ENCODE measurements around the gene IGSF9.

Gene IGSF9

GRCh38 chr1:159931795-159932173, 13.6 kb downstream of the IGSF9 start:
- no peak for DNase-seq

- DNase-seq: no peak
Measured at GRCh38 chr1:159931101-159931794, 14.2 kb downstream of the IGSF9 start.

DNA sequence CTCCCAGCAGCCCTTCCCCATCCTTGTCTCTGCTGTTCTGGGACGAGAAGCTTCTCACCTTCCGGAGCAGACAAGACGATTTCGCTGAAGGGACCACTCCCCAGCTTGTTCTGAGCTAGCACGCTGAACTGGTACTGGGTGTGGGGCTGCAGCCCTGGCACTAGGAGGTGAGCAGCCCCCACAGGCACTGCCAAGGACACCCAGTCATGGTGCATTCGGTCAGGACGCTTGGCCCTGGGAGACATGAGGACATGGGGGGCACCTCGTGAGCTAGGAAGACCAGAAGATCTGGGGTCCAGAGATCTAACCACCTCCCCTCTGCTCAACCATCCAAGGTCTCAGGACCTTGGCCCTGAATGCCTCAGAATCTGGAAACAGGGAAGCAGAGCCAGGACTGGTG, 14.8 kb downstream of the IGSF9 start:
- no peak for DNase-seq

DNA sequence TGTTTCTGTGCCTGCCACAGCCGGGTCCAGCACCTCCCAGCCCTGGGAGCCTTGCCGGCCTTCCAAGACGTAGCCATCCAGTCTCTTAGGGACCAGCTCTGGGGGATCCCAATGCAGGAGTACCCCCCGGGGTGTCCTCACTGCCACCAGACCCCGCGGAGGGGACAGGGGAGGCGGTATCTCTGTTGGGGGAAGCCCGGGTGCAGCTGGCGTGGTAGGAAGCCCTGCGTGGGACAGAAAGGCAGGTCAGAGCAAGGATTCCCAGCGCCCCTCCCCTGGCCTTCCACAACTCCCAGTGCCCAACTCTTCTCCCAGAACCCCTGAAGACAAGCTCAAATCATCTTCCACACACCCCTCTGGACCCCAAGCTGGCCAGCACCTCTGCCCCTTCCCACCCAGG, 15.2 kb downstream of the IGSF9 start:
- DNase-seq: no peak

DNA sequence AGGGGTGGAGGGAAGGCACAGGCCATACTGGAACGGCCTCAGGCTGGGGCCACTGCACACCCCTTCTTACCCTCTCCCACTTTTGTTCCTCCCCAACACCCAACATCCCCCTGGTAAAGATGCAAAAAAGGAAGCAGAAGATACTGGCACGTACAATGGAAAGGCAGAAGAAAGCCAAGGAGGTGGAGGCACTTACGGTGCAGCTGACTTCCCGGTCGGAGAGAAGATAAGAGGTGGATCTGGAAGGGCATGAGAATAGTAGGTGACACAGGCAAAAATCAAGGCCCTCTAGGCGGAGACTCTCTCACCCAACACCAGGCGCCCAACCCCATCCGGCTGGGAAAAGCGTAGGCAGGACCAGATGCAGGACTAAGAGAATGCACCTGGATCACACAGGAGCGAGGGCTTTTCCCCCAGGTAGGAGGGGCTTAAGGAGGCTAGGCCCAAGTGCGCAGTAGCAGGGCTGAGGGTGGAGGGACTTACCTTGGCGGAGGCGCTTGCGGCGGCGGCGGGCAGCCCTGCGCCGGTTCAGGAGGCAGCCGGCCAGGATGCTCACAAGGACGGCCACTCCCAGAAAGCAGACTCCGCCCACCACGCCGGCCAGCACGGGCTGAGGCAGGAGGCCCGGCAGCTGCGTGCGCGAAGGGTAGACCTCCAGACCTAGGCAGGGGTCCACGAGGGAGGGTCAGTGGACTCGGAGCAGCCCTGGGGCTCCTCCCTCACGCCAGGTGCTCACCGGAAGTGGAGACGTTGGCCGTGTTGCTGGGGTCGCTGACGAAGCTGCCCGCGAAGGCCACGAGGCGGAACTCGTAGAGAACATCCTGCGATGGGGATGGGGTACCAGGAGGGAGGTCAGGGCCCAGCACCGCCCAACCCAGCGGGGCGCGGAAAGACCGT, 16.0 kb downstream of the IGSF9 start:
- DNase-seq: no peak

- DNase-seq: no peak
Measured at GRCh38 chr1:159928491-159929050, 16.8 kb downstream of the IGSF9 start.

DNA sequence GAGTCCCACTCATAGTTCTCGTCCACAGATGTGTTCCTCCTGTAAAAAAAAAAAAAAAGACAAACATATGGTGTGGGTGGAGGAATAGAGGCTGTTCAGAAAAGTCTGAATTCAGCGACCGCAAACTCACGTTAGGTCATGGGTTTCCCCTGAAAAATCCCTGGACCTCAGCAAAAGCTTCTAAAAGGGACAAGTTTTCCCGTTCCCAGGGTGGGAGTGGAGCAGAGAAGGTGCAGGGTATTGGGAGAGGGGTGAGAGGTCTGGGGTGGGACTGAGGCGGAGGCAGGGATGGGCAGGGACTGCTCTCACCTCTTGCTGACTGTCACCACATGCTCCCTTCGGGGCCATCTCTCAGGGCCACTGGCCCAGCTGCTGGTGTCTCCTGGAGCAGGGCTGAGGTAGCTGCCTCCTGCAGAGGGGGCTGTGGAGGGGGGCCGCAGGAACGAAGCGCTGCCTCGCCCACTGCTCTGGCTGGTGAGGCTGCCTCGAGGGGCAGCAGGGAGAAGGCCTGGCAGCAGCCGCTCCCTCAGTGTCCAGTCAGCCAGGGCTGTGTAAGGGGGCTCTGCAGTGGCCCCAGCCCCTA, 17.5 kb downstream of the IGSF9 start:
- DNase-seq: no peak

- DNase-seq: no peak
Measured at GRCh38 chr1:159927211-159927848, 18.1 kb downstream of the IGSF9 start.

DNA sequence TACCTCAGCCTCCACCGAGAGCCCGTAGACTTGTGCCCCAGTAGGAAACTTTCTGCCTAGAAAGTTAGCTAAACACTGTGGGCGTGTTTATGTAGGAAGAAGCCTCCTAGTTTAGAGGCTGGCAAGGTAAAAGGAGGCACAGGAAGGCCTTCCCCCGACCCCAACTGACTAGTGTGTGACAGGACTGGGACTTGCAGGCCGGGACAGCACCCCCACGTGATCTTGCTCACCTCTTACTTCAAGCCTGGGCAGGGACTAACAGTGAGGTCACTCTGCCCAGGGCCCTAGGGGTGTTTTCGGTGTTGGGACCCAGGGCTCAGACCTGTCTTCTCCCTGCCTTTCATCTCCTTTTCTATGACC, 19.7 kb downstream of the IGSF9 start:
- no peak for DNase-seq

GRCh38 chr1:159924791-159925718, 20.4 kb downstream of the IGSF9 start, which contains the start of gene TAGLN2:
Gene TAGLN2 (minus strand): TSS chr1:159925507. CDS start chr1:159920509, 4,998 bp downstream.
- DNase-seq: peak; percentile 96

- DNase-seq: peak; percentile 91
Measured at GRCh38 chr1:159924025-159924790, 21.2 kb downstream of the IGSF9 start.

GRCh38 chr1:159923203-159924024, 22.0 kb downstream of the IGSF9 start:
- DNase-seq: peak; percentile 92

GRCh38 chr1:159922511-159923202, 22.8 kb downstream of the IGSF9 start:
- DNase-seq: peak; percentile 88

- no peak for DNase-seq
Measured at GRCh38 chr1:159921700-159922504, 23.5 kb downstream of the IGSF9 start.

DNA sequence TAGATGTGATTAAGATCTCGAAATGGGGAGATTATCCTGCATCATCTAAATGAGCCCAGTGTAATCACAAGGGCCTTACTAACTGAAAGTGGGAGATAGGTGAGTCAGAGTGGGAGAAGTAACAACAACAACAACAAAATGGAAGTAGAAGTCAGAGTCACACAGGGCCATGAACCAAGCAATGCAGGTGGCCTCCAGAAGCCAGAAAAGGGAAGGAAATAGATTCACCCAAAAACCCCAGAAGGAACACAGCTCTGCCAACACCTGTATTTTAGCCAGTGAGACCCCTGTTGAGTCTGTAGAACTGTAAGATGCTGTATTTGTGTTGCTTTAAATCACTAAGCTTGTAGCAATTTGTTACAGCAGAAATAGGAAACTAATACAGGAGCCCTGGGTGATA, 24.2 kb downstream of the IGSF9 start:
- no peak for DNase-seq

- no peak for DNase-seq
Measured at GRCh38 chr1:159920651-159921050, 24.8 kb downstream of the IGSF9 start.

- no peak for DNase-seq
Measured at GRCh38 chr1:159920202-159920601, 25.2 kb downstream of the IGSF9 start.

DNA sequence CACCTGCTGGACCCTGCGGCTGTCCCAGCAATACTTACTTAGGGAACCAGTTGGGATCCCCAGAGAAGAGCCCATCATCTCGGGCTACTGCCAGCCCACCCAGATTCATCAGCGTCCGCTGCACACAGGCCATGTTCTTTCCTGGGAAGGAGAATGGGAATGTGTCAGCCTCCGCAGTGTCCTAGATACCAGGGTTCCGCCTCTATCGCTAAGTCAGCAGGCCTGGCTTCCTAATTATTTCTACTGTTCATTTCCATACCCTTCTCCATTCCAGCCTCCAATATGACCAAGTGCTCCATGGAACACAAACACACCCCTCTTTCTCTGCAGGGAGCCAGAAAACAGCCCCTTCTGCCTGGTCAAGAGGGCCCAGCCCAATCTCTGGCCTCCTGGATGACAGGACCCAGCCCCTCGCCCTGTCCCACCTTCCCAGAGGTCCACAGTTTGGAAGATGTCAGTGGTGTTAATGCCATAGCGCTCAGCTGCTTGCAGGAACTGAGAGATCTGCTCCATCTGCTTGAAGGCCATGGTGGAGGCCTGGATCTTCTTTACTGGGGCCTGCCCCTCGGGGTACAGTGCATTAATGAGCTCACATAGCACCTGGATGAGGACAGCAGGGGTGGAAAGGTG, 26.1 kb downstream of the IGSF9 start:
- no peak for DNase-seq
